BJ (cell line): Measurements from ENCODE around the gene NLRC3. TPM values are rescaled to one million over a fixed set of nuclear protein-coding genes. Genes with fewer than 3 reads are reported as not detected.
"Not testable (repeated sequence)": the region's sequence is repeated elsewhere in the genome, so short reads cannot be mapped to it uniquely, and the experiment has no call there.

Experiments used
- CTCF ChIA-PET: fragments of 350-600 bp; formaldehyde crosslinking; extraction: SDS; loops from one replicate; lab custom pipeline; 2021; ENCODE audit warnings: antibody characterized with exemption, inconsistent platforms; lab: Yijun Ruan, JAX
- POLR2A ChIA-PET: fragments of 300-600 bp; sonication (Branson Sonifier 250); formaldehyde crosslinking; extraction: SDS; loops from one replicate; lab custom pipeline; 2021; ENCODE audit warnings: antibody characterized with exemption; lab: Charles Lee
- DNase-seq: peaks from one replicate; pipeline ENCODE4 v3.0.0-alpha.2; 2011; ENCODE audit warnings: low read depth
- H3K27me3 ChIP-seq: 2 replicates; pipeline ENCODE4 v1.6.0; 2011; ENCODE audit warnings: low read length; ENCODE audit not compliant: control insufficient read depth, insufficient read depth
- H3K36me3 ChIP-seq: 2 replicates; pipeline ENCODE4 v1.5.1; 2011; ENCODE audit warnings: low read length; ENCODE audit not compliant: control insufficient read depth, insufficient read depth
- H3K4me3 ChIP-seq: 2 replicates; pipeline ENCODE4 v1.5.1; 2011; ENCODE audit warnings: low read depth, mild to moderate bottlenecking, control low read depth, low read length
- CTCF ChIP-seq: IDR thresholded peaks from 2 replicates; pipeline ENCODE4 v1.5.1; 2011; ENCODE audit warnings: low read depth, mild to moderate bottlenecking, control low read depth, inconsistent platforms, low read length, moderate library complexity; ENCODE audit not compliant: insufficient read depth
- polyA plus RNA-seq: library from polyadenylated mRNA; depleted of rRNA; stranded (reverse); fragments of >200 nt; gene quantifications from 2 replicates; pipeline ENCODE4 v1.2.3, GENCODE V29; 2011

NLRC3 gene
- polyA plus RNA-seq, 1 experiment = not detected

GRCh38 chr16:3609895-3610697 lies 32.9 kb upstream of the NLRC3 start:
- H3K27me3 ChIP-seq = no peaks in the 10 kb centered on the region
- no peak for DNase-seq
- ChIA-PET CTCF (no interaction called here), POLR2A (no interaction called here)
- H3K4me3 ChIP-seq = no peak overlapping the region; the same call in 1 of the 2 replicates
- TF ChIP-seq CTCF = no peak
- no peaks in the 10 kb centered on the region for H3K36me3 ChIP-seq

GRCh38 chr16:3608976-3609375 lies 31.8 kb upstream of the NLRC3 start:
- H3K36me3 ChIP-seq, DNase-seq, H3K27me3 ChIP-seq, POLR2A ChIA-PET, H3K4me3 ChIP-seq: not testable (repeated sequence)
- CTCF ChIA-PET = interaction anchor here (0.6 kb wide), 1 partner anchor 9 kb away, joined by 3 read pairs; no protein-coding TSS in a partner anchor

GRCh38 chr16:3608069-3608468 lies 30.9 kb upstream of the NLRC3 start:
- Histone ChIP-seq H3K4me3 (no peak overlapping the region), H3K36me3 (no peaks in the 10 kb centered on the region), H3K27me3 (no peaks in the 10 kb centered on the region)
- no peak for TF ChIP-seq CTCF
- CTCF ChIA-PET = no interaction called here
- POLR2A ChIA-PET = no interaction called here
- DNase-seq = no peak

GRCh38 chr16:3607634-3608033 lies 30.4 kb upstream of the NLRC3 start:
- H3K4me3 ChIP-seq = no peak overlapping the region
- no peak for DNase-seq
- no peaks in the 10 kb centered on the region for H3K27me3 ChIP-seq
- CTCF ChIA-PET = no interaction called here
- no peak for TF ChIP-seq CTCF
- POLR2A ChIA-PET = no interaction called here
- H3K36me3 ChIP-seq = no peaks in the 10 kb centered on the region

GRCh38 chr16:3607161-3607560 lies 30.0 kb upstream of the NLRC3 start:
- DNase-seq = no peak
- POLR2A ChIA-PET = no interaction called here
- no peak for TF ChIP-seq CTCF
- no peaks in the 10 kb centered on the region for H3K36me3 ChIP-seq
- CTCF ChIA-PET = no interaction called here
- H3K27me3 ChIP-seq = no peaks in the 10 kb centered on the region
- no peak overlapping the region for H3K4me3 ChIP-seq

GRCh38 chr16:3606441-3606840 lies 29.2 kb upstream of the NLRC3 start:
- ChIA-PET CTCF (no interaction called here), POLR2A (no interaction called here)

More at GRCh38 chr16:3606441-3606840, 29.2 kb upstream of the NLRC3 start:
- H3K27me3 ChIP-seq = no peaks in the 10 kb centered on the region
- no peak overlapping the region for H3K4me3 ChIP-seq
- DNase-seq = no peak
- no peak for TF ChIP-seq CTCF
- peaks cover 2% of the 10 kb centered on the region; the same call in 1 of the 2 replicates for H3K36me3 ChIP-seq
